Erythroblast (primary cell): ENCODE measurements around the gene NDUFA3.

ENCODE experiments used
- GATA1 ChIP-seq: IDR thresholded peaks from 2 replicates; pipeline ENCODE4 v1.6.1; 2011; ENCODE audit warnings: low read depth, mild to moderate bottlenecking, control low read depth, low read length, moderate library complexity
- POLR2A ChIP-seq: IDR thresholded peaks from 2 replicates; pipeline ENCODE4 v1.6.1; 2011; ENCODE audit warnings: mild to moderate bottlenecking, low read length

GRCh38 chr19:54138489-54139256 lies 36.0 kb downstream of the NDUFA3 start:
- TF ChIP-seq POLR2A (no peak), GATA1 (no peak)
